NB4 (cell line): ENCODE results near the gene KAZN.

Experiments used
- CTCF ChIP-seq: IDR thresholded peaks from one replicate; pipeline ENCODE4 v1.5.1; 2012; ENCODE audit warnings: low read depth, low read length
- MYC ChIP-seq: IDR thresholded peaks from 2 replicates; pipeline ENCODE4 v1.6.1; 2011; ENCODE audit warnings: low read depth, low read length
- POLR2A ChIP-seq: IDR thresholded peaks from 2 replicates; pipeline ENCODE4 v1.6.1; 2011; ENCODE audit warnings: mild to moderate bottlenecking; ENCODE audit not compliant: insufficient read length; ENCODE audit errors: extremely low read depth

DNA sequence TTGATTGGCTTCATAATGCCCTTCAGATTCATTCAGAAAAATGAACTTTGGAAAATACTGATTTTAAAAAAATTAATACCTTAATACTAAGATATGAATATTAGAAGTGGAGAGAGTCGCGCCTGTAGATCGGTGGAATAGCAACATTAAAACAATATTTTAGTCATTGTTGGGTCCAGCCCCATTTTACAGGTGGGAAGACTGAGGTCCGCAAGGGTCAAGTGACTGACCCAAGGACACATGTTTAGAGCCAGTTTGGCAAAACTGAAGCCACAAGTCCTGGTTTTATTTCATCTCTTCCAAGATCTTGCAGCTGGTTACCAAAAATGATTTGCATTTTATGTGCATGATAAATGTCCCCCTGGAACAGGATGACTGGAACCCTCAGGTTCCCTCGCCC is 441.4 kb downstream of the KAZN start:
- TF ChIP-seq CTCF (no peak), POLR2A (no peak), MYC (no peak)
